ENCODE data around the gene CREB5.

DNA sequence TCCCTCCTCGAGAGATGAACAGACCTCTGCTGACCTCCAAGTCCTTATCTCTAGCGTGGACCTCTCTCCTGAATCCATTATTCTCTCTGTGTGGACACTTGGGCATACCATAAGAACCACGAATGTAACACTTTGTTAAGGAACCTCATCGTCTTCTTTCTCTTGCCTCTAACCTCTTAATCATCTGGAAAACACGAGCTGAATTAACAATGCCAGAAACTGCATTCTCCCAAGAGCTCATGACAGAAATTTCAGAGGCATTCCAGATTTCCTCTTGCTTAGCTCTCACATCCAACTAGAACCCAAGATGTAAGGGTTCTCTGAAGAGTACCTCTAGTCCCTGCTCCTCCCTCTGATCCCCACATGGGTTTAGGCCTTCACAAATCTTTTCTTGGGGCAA is 444.3 kb downstream of the CREB5 start:
- TF ChIP-seq POLR2A (IDR thresholded peaks at IDR 0.05) = no peak
- TF ChIP-seq, protein P1, sequence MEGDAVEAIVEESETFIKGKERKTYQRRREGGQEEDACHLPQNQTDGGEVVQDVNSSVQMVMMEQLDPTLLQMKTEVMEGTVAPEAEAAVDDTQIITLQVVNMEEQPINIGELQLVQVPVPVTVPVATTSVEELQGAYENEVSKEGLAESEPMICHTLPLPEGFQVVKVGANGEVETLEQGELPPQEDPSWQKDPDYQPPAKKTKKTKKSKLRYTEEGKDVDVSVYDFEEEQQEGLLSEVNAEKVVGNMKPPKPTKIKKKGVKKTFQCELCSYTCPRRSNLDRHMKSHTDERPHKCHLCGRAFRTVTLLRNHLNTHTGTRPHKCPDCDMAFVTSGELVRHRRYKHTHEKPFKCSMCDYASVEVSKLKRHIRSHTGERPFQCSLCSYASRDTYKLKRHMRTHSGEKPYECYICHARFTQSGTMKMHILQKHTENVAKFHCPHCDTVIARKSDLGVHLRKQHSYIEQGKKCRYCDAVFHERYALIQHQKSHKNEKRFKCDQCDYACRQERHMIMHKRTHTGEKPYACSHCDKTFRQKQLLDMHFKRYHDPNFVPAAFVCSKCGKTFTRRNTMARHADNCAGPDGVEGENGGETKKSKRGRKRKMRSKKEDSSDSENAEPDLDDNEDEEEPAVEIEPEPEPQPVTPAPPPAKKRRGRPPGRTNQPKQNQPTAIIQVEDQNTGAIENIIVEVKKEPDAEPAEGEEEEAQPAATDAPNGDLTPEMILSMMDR (IDR thresholded peaks at IDR 0.05) = no peak
